ENCODE data around the gene RNF141. TPM values are rescaled to one million over a fixed set of nuclear protein-coding genes. Genes with fewer than 3 reads are reported as not detected.

RNF141 gene
- polyA plus RNA-seq, 1 donor from 2014 or later, result 79.2 TPM

GRCh38 chr11:10502770-10503169, 38.2 kb downstream of the RNF141 start:
- H3K4me3 ChIP-seq (ENCODE audit: low read length), result no peak overlapping the region
- H3K79me2 ChIP-seq (replicated peaks; ENCODE audit: insufficient read depth, low read length), result no peaks in the 10 kb centered on the region
- H3K9ac ChIP-seq (ENCODE audit: low read length), result no peak overlapping the region
- H3K27ac ChIP-seq (ENCODE audit: low read length), result no peak overlapping the region
- H3K9me3 ChIP-seq (ENCODE audit: low read length), result no peaks in the 10 kb centered on the region
- no peaks in the 10 kb centered on the region for H3K36me3 ChIP-seq (ENCODE audit: insufficient read depth, low read length)
- no peaks in the 10 kb centered on the region for H4K20me1 ChIP-seq (ENCODE audit: insufficient read depth)
- no peaks in the 10 kb centered on the region for H3F3A ChIP-seq (ENCODE audit: insufficient read depth, low read length, poor library complexity, severe bottlenecking)
- H2AFZ ChIP-seq (ENCODE audit: low read depth, low read length), result no peak overlapping the region
- H3K4me2 ChIP-seq (ENCODE audit: low read length), result no peak overlapping the region
- TF ChIP-seq EP300 (conservative IDR thresholded peaks at IDR 0.05; ENCODE audit: poor library complexity, severe bottlenecking) (no peak), TAF1 (IDR thresholded peaks at IDR 0.05; ENCODE audit: low read depth) (no peak), EZH2 (IDR thresholded peaks at IDR 0.05; ENCODE audit: borderline replicate concordance, insufficient read depth, low read length, poor library complexity, severe bottlenecking) (no peak), RAD21 (conservative IDR thresholded peaks at IDR 0.05) (no peak), SMC3 (conservative IDR thresholded peaks at IDR 0.05; ENCODE audit: poor library complexity) (no peak), CTCF (IDR thresholded peaks at IDR 0.05; ENCODE audit: poor library complexity, severe bottlenecking) (no peak), POLR2AphosphoS5 (IDR thresholded peaks at IDR 0.05) (no peak), REST (IDR thresholded peaks at IDR 0.05; ENCODE audit: borderline replicate concordance) (no peak), MXI1 (conservative IDR thresholded peaks at IDR 0.05; ENCODE audit: poor library complexity, severe bottlenecking) (no peak)
- H3K9me2 ChIP-seq (ENCODE audit: insufficient read depth, low read length), result no peaks in the 10 kb centered on the region
- no peaks in the 10 kb centered on the region for H3K27me3 ChIP-seq (ENCODE audit: insufficient read depth, low read depth, low read length)

- H4K20me1 ChIP-seq (ENCODE audit: insufficient read depth), result no peaks in the 10 kb centered on the region
- no peak overlapping the region for H3K9ac ChIP-seq (ENCODE audit: low read length)
- no peak overlapping the region for H3K4me3 ChIP-seq (ENCODE audit: low read length)
- H2AFZ ChIP-seq (ENCODE audit: low read depth, low read length), result no peak overlapping the region
- no peak for TF ChIP-seq CTCF (IDR thresholded peaks at IDR 0.05; ENCODE audit: poor library complexity, severe bottlenecking)
- TF ChIP-seq TAF1 (IDR thresholded peaks at IDR 0.05; ENCODE audit: low read depth), result no peak
- no peak for TF ChIP-seq MXI1 (conservative IDR thresholded peaks at IDR 0.05; ENCODE audit: poor library complexity, severe bottlenecking)
- no peak for TF ChIP-seq EZH2 (IDR thresholded peaks at IDR 0.05; ENCODE audit: borderline replicate concordance, insufficient read depth, low read length, poor library complexity, severe bottlenecking)
- TF ChIP-seq POLR2AphosphoS5 (IDR thresholded peaks at IDR 0.05), result no peak
- TF ChIP-seq RAD21 (conservative IDR thresholded peaks at IDR 0.05), result no peak
- TF ChIP-seq SMC3 (conservative IDR thresholded peaks at IDR 0.05; ENCODE audit: poor library complexity), result no peak
- no peak for TF ChIP-seq REST (IDR thresholded peaks at IDR 0.05; ENCODE audit: borderline replicate concordance)
- no peak for TF ChIP-seq EP300 (conservative IDR thresholded peaks at IDR 0.05; ENCODE audit: poor library complexity, severe bottlenecking)
- H3K9me3 ChIP-seq (ENCODE audit: low read length), result no peaks in the 10 kb centered on the region
- H3F3A ChIP-seq (ENCODE audit: insufficient read depth, low read length, poor library complexity, severe bottlenecking), result no peaks in the 10 kb centered on the region
- no peaks in the 10 kb centered on the region for H3K79me2 ChIP-seq (replicated peaks; ENCODE audit: insufficient read depth, low read length)
- H3K4me2 ChIP-seq (ENCODE audit: low read length), result no peak overlapping the region
- H3K27me3 ChIP-seq (ENCODE audit: insufficient read depth, low read depth, low read length), result no peaks in the 10 kb centered on the region
- H3K27ac ChIP-seq (ENCODE audit: low read length), result no peak overlapping the region
- H3K36me3 ChIP-seq (ENCODE audit: insufficient read depth, low read length), result no peaks in the 10 kb centered on the region
- H3K9me2 ChIP-seq (ENCODE audit: insufficient read depth, low read length), result no peaks in the 10 kb centered on the region
Measured at GRCh38 chr11:10502065-10502680, 38.8 kb downstream of the RNF141 start.

Data from neural cell (in vitro differentiated cells).